Measurements from ENCODE around the gene TRIM2.
A peak's percentile ranks its signal among the peaks of the same experiment; 100 is the strongest.

Gene TRIM2

DNA sequence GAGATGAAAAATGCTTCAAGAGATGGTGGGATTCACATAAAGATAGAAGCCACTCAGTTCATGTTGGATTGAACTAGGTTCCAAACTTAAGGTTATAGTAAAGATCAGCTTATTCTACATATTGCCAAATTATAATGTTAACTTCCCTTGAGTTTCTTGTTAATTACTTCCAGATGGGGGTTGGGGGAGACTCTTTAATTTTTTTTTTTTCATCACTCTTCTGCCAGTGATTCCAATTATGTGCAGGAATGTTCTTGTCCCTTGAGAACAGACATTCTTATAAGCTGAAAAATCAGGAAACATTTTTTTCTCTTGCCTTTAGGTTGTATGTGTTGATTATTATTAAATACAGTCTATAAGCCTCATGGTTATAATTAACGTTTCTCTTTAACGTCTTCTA lies 170.2 kb downstream of the TRIM2 start:
- DNase-seq (ENCODE audit: low spot score): peak; percentile 44

DNA sequence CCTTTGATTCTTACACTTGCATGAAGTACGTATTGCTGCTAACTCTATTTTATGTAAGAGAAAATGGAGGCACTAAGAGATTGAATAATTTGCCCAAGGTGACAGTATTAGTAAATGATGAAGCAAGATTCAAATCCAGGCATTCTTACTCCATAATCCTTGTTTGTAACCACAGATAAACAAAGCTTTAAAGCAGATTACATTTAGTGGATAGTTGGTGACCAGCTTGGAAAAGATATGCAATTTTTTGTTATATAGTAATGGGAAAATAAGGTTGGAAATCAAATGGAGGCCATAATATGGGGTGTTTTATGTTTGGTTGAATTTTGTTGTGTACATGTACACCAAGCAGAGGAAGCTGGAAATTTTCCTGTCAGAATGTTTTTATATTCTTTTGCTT lies 171.1 kb downstream of the TRIM2 start:
- no peak for DNase-seq (ENCODE audit: low spot score)

DNA sequence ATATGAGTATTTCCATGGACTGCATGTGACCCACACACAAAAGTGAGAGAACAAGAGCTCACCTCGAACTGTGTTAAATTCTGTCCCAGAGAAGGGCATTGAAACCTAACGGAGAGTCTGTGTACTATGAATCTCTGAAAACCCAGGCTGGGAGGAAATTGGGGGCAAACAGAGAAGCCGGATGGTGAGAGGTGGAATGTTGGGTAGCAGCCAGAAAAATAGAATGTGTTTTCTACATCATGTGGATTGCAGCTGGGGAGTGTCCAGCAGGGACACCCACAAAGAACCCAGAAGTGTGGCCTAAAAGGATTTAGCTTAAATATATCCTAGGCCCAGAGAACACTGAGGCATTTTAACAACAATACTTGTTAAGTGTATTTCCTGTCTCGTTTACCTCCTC lies 178.9 kb downstream of the TRIM2 start:
- no peak for DNase-seq (ENCODE audit: low spot score)

DNA sequence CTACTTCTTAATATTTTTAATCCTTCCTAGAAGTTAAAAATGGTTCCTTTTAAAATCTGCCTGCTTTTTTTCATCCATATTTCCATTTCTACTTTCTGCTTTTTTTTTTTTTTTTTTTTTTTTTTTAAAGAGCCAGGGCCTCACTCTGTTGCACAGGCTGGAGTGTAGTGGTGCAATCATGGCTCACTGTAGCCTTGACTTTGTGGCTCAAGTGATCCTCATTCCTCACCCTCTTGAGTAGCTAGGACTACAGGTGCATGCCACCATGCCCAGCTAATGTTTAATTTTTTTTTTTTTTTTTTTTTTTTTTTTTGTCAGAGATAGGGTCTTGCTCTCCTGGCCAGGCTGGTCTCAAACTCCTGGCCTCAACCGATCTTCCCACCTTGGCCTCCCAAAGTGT lies 179.9 kb downstream of the TRIM2 start:
- no peak for DNase-seq (ENCODE audit: low spot score)

DNA sequence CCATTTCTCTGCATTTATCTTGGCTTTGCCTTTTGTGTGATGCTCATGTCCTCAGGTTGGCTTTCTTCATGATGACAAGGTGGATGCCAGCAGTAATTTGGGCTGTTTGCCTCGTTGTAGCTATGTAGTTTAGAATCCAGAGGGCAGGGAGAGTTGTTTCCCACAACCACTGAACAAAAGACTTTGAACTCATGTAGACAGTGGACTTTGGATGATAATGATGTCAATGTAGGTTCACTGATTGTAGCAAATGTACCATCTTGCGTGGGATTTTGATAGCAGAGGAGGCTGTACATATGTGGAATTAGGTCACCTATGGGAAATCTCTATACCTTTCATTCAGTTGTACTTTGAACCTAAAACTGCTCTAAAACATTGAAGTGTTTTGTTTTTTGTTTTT lies 181.5 kb downstream of the TRIM2 start:
- DNase-seq (ENCODE audit: low spot score): no peak

DNA sequence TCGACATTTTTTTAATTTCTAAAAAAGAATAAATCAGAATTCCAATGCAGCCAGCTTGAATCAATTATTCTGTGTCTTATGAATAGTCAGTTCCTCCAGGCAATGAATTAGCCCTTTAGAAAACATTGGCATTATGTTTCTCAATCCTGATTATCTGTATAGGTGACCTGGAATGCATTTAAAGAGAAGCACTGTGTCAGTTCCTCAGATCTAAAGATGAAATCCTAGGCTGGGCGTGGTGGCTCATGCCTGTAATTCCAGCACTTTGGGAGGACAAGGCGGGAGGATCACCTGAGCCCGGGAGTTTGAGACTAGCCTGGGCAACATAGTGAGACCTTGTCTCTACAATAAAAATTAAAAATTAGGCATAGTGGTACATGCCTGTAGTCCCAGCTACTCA lies 183.7 kb downstream of the TRIM2 start:
- no peak for DNase-seq (ENCODE audit: low spot score)
